ENCODE results near the gene DLD.
A peak's percentile ranks its signal among the peaks of the same experiment; 100 is the strongest.

The DLD gene

GRCh38 chr7:107938456-107939250 lies 47.7 kb downstream of the DLD start:
- peaks cover 58% of the 10 kb centered on the region for H3K4me1 ChIP-seq (ENCODE audit: control insufficient read depth, insufficient read depth, low read length)

GRCh38 chr7:107939573-107940489 lies 48.8 kb downstream of the DLD start:
- Histone ChIP-seq H3K36me3 (ENCODE audit: insufficient read depth, low read length) (peaks cover 81% of the 10 kb centered on the region), H3K27me3 (ENCODE audit: control insufficient read depth, insufficient read depth, low read length) (no peaks in the 10 kb centered on the region), H3K4me2 (ENCODE audit: low read length) (peak overlapping the region; percentile 55), H3K4me3 (ENCODE audit: low read length) (peak overlapping the region; percentile 14), H3K9ac (ENCODE audit: low read depth, low read length) (peak overlapping the region; percentile 58), H3K9me3 (replicated peaks; ENCODE audit: low read length) (no peaks in the 10 kb centered on the region), H3K4me1 (ENCODE audit: control insufficient read depth, insufficient read depth, low read length) (peaks cover 47% of the 10 kb centered on the region)

More at GRCh38 chr7:107938456-107939250, 47.7 kb downstream of the DLD start:
- peaks cover 80% of the 10 kb centered on the region for H3K36me3 ChIP-seq (ENCODE audit: insufficient read depth, low read length)
- H3K27me3 ChIP-seq (ENCODE audit: control insufficient read depth, insufficient read depth, low read length): no peaks in the 10 kb centered on the region
- peak overlapping the region; percentile 30 for H3K9ac ChIP-seq (ENCODE audit: low read depth, low read length)
- no peak overlapping the region for H3K4me3 ChIP-seq (ENCODE audit: low read length)
- H3K4me2 ChIP-seq (ENCODE audit: low read length): peak overlapping the region; percentile 55
- H3K9me3 ChIP-seq (replicated peaks; ENCODE audit: low read length): no peaks in the 10 kb centered on the region

GRCh38 chr7:107940951-107941350 lies 50.0 kb downstream of the DLD start:
- peaks cover 40% of the 10 kb centered on the region for H3K4me1 ChIP-seq (ENCODE audit: control insufficient read depth, insufficient read depth, low read length)
- H3K9me3 ChIP-seq (replicated peaks; ENCODE audit: low read length): no peaks in the 10 kb centered on the region
- H3K27me3 ChIP-seq (ENCODE audit: control insufficient read depth, insufficient read depth, low read length): no peaks in the 10 kb centered on the region
- H3K36me3 ChIP-seq (ENCODE audit: insufficient read depth, low read length): peaks cover 83% of the 10 kb centered on the region
- no peak overlapping the region for H3K4me3 ChIP-seq (ENCODE audit: low read length)
- no peak overlapping the region for H3K4me2 ChIP-seq (ENCODE audit: low read length)
- no peak overlapping the region for H3K9ac ChIP-seq (ENCODE audit: low read depth, low read length)

DNA sequence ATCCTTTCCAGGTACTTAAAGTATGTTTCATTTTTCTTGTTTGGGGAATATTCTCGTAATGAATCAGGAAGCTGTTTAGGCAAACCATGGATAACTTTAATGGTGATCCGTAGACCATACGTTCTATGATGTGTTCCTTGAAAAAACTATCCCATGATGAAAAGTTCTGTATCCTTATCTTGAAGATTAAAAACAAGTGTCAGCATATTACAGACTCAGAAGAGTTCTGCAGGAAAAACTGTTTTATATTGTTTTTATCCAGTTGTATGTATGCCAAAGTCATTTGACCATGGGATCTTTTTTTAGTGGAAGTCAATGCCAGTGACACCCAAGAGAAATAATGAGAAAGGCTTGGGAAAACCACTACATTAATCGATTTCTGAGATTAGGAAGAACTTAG lies 52.0 kb downstream of the DLD start:
- Histone ChIP-seq H3K4me3 (ENCODE audit: low read length) (no peak overlapping the region), H3K9ac (ENCODE audit: low read depth, low read length) (no peak overlapping the region), H3K4me2 (ENCODE audit: low read length) (no peak overlapping the region), H3K9me3 (replicated peaks; ENCODE audit: low read length) (no peaks in the 10 kb centered on the region), H3K36me3 (ENCODE audit: insufficient read depth, low read length) (peaks cover 71% of the 10 kb centered on the region), H3K27me3 (ENCODE audit: control insufficient read depth, insufficient read depth, low read length) (no peaks in the 10 kb centered on the region), H3K4me1 (ENCODE audit: control insufficient read depth, insufficient read depth, low read length) (peaks cover 56% of the 10 kb centered on the region)

- Histone ChIP-seq H3K4me2 (ENCODE audit: low read length) (no peak overlapping the region), H3K9me3 (replicated peaks; ENCODE audit: low read length) (no peaks in the 10 kb centered on the region), H3K4me3 (ENCODE audit: low read length) (no peak overlapping the region), H3K9ac (ENCODE audit: low read depth, low read length) (no peak overlapping the region), H3K4me1 (ENCODE audit: control insufficient read depth, insufficient read depth, low read length) (peaks cover 54% of the 10 kb centered on the region), H3K27me3 (ENCODE audit: control insufficient read depth, insufficient read depth, low read length) (no peaks in the 10 kb centered on the region), H3K36me3 (ENCODE audit: insufficient read depth, low read length) (peaks cover 68% of the 10 kb centered on the region)
These were observed 53.6 kb downstream of the DLD start for GRCh38 chr7:107944411-107945169.

DNA sequence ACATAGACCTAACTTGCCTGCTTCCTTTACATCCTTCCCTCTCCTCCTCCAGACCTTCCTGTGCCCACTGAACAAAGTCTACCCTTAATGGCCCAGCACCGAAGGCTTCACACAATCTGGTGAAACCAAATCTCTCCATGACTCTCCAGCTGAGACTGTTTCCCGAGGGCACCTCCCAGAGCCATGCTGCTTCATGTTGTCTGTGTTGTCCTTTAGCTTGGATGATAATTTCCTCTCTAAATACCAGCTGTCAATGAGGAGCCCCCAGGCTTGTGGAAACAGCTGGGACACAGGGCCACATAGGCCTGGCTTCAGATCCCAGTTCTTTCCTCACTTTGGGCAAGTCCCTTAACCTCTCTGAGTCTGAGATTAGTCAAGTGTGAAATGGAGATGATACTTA lies 54.3 kb downstream of the DLD start:
- no peak overlapping the region for H3K4me2 ChIP-seq (ENCODE audit: low read length)
- peaks cover 66% of the 10 kb centered on the region for H3K36me3 ChIP-seq (ENCODE audit: insufficient read depth, low read length)
- H3K9ac ChIP-seq (ENCODE audit: low read depth, low read length): no peak overlapping the region
- H3K27me3 ChIP-seq (ENCODE audit: control insufficient read depth, insufficient read depth, low read length): no peaks in the 10 kb centered on the region
- no peak overlapping the region for H3K4me3 ChIP-seq (ENCODE audit: low read length)
- H3K4me1 ChIP-seq (ENCODE audit: control insufficient read depth, insufficient read depth, low read length): peaks cover 54% of the 10 kb centered on the region
- H3K9me3 ChIP-seq (replicated peaks; ENCODE audit: low read length): no peaks in the 10 kb centered on the region

DNA sequence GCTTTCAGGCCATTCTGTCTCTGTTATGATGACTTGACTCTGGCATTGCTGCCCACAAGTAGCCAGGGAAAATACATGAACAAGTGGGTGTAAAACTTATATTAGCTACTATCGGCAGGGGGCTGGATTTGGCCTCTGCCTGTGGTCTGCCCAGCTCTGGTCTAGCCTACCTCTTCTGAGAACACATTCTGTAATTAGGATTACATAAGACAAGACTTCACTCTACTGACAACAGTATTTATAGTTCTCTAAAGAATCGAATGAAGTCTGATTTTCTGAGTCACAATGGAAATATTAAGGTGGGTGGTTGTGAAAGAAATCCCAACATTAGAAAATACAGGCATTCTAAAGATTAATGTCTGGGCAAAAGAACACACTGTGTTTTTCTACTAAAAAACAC lies 55.5 kb downstream of the DLD start:
- Histone ChIP-seq H3K36me3 (ENCODE audit: insufficient read depth, low read length) (peaks cover 66% of the 10 kb centered on the region), H3K9ac (ENCODE audit: low read depth, low read length) (no peak overlapping the region), H3K4me3 (ENCODE audit: low read length) (no peak overlapping the region), H3K27me3 (ENCODE audit: control insufficient read depth, insufficient read depth, low read length) (no peaks in the 10 kb centered on the region), H3K9me3 (replicated peaks; ENCODE audit: low read length) (no peaks in the 10 kb centered on the region), H3K4me1 (ENCODE audit: control insufficient read depth, insufficient read depth, low read length) (peaks cover 53% of the 10 kb centered on the region), H3K4me2 (ENCODE audit: low read length) (peak overlapping the region; percentile 64)

- H3K4me3 ChIP-seq (ENCODE audit: low read length): no peak overlapping the region
- H3K27me3 ChIP-seq (ENCODE audit: control insufficient read depth, insufficient read depth, low read length): no peaks in the 10 kb centered on the region
- H3K4me2 ChIP-seq (ENCODE audit: low read length): peak overlapping the region; percentile 64
- H3K36me3 ChIP-seq (ENCODE audit: insufficient read depth, low read length): peaks cover 70% of the 10 kb centered on the region
- no peak overlapping the region for H3K9ac ChIP-seq (ENCODE audit: low read depth, low read length)
- H3K9me3 ChIP-seq (replicated peaks; ENCODE audit: low read length): no peaks in the 10 kb centered on the region
- peaks cover 58% of the 10 kb centered on the region for H3K4me1 ChIP-seq (ENCODE audit: control insufficient read depth, insufficient read depth, low read length)
These were observed 55.9 kb downstream of the DLD start for GRCh38 chr7:107946881-107947280.

GRCh38 chr7:107948645-107949442 lies 57.9 kb downstream of the DLD start:
- Histone ChIP-seq H3K4me2 (ENCODE audit: low read length) (peak overlapping the region; percentile 69), H3K9ac (ENCODE audit: low read depth, low read length) (peak overlapping the region; percentile 46), H3K4me3 (ENCODE audit: low read length) (peak overlapping the region; percentile 29), H3K36me3 (ENCODE audit: insufficient read depth, low read length) (peaks cover 70% of the 10 kb centered on the region), H3K9me3 (replicated peaks; ENCODE audit: low read length) (no peaks in the 10 kb centered on the region), H3K27me3 (ENCODE audit: control insufficient read depth, insufficient read depth, low read length) (no peaks in the 10 kb centered on the region), H3K4me1 (ENCODE audit: control insufficient read depth, insufficient read depth, low read length) (peaks cover 68% of the 10 kb centered on the region)

DNA sequence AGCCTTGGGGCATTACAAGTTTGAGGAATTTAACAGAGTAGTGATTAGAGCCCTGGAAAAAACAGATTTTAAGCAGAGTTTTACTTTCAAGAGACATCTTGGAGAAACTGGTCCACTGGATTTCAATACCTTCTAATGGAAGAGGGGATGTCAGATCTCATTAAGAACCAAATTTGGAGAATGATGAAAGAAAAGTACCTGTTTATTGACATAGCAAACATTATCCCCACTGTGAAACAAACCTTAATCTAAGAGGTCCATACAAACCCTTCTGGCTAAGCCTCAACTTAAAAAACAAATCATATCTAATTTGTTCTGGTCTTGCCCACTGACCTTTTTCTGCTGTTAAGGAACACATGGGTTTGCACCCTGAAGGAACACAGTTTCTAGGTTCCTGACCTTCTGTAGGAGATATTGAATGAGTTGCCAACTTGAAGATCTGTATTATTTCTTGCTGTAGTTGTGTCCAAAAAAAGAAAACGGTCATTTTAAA lies 58.5 kb downstream of the DLD start:
- Histone ChIP-seq H3K27me3 (ENCODE audit: control insufficient read depth, insufficient read depth, low read length) (no peaks in the 10 kb centered on the region), H3K4me1 (ENCODE audit: control insufficient read depth, insufficient read depth, low read length) (peaks cover 68% of the 10 kb centered on the region), H3K9ac (ENCODE audit: low read depth, low read length) (peak overlapping the region; percentile 54), H3K4me2 (ENCODE audit: low read length) (peak overlapping the region; percentile 69), H3K36me3 (ENCODE audit: insufficient read depth, low read length) (peaks cover 68% of the 10 kb centered on the region), H3K4me3 (ENCODE audit: low read length) (peak overlapping the region; percentile 31), H3K9me3 (replicated peaks; ENCODE audit: low read length) (no peaks in the 10 kb centered on the region)

Measured in skeletal muscle satellite cell (primary cell).